Mesothelial cell of epicardium (in vitro differentiated cells): ENCODE measurements around the gene SLCO2A1. TPM values are rescaled to one million over a fixed set of nuclear protein-coding genes. Genes with fewer than 3 reads are reported as not detected.

ENCODE experiments used
- DNase-seq, 2 experiments: peaks; one replicate each; pipeline ENCODE4 v3.0.0; 2021; ENCODE audit warnings: low spot score in 2 of 2; ENCODE audit not compliant: unreplicated experiment in 2 of 2
- H3K27ac Mint-ChIP-seq: 2 replicates; pipeline ENCODE4 v1.8.0; 2021; ENCODE audit warnings: mixed read lengths
- H3K27me3 Mint-ChIP-seq: 2 replicates; pipeline ENCODE4 v1.8.0; 2021; ENCODE audit warnings: low read depth, mixed read lengths
- H3K36me3 Mint-ChIP-seq: 2 replicates; pipeline ENCODE4 v1.8.0; 2021; ENCODE audit warnings: mixed read lengths
- H3K4me1 Mint-ChIP-seq: 2 replicates; pipeline ENCODE4 v1.8.0; 2021; ENCODE audit warnings: mixed read lengths
- H3K4me3 Mint-ChIP-seq: 2 replicates; pipeline ENCODE4 v1.8.0; 2021; ENCODE audit warnings: mild to moderate bottlenecking, moderate library complexity, mixed read lengths
- H3K9me3 Mint-ChIP-seq: 2 replicates; pipeline ENCODE4 v1.8.0; 2021; ENCODE audit warnings: mixed read lengths
- CTCF ChIP-seq: fragments of 200-600 bp; sonication (generic); IDR thresholded peaks from one replicate; pipeline ENCODE4 v1.5.0; 2021; ENCODE audit warnings: antibody characterized with exemption; ENCODE audit not compliant: unreplicated experiment
- total RNA-seq: library from RNA; stranded (reverse); gene quantifications from 3 replicates; pipeline ENCODE4 v1.2.1, GENCODE V29; 2021

The SLCO2A1 gene
- 20.5 to 25.5 TPM (median 24.1 TPM) in 3 replicates for total RNA-seq

GRCh38 chr3:134029734-134030378 is at the start of gene SLCO2A1:
TSS of gene SLCO2A1 (minus strand) at chr3:134029925. CDS start at chr3:134029802, 123 bp downstream.
- Mint-ChIP-seq H3K36me3 (no peaks in the 10 kb centered on the region), H3K4me3 (peak within 1 kb of the TSS; percentile 86), H3K27ac (peak within 1 kb of the TSS; percentile 93), H3K27me3 (peaks cover 25% of the 10 kb centered on the region), H3K4me1 (peaks cover 32% of the 10 kb centered on the region), H3K9me3 (no peaks in the 10 kb centered on the region)
- no peak for TF ChIP-seq CTCF
- DNase-seq: peak; percentile 50 to 72

GRCh38 chr3:134079111-134079547 is 49.4 kb upstream of the SLCO2A1 start:
- H3K36me3 Mint-ChIP-seq: no peaks in the 10 kb centered on the region
- TF ChIP-seq CTCF: no peak
- H3K4me3 Mint-ChIP-seq: no peak overlapping the region
- DNase-seq: no peak
- peaks cover 22% of the 10 kb centered on the region for H3K9me3 Mint-ChIP-seq
- H3K27me3 Mint-ChIP-seq: no peaks in the 10 kb centered on the region
- no peak overlapping the region for H3K27ac Mint-ChIP-seq
- H3K4me1 Mint-ChIP-seq: peaks cover 11% of the 10 kb centered on the region

DNA sequence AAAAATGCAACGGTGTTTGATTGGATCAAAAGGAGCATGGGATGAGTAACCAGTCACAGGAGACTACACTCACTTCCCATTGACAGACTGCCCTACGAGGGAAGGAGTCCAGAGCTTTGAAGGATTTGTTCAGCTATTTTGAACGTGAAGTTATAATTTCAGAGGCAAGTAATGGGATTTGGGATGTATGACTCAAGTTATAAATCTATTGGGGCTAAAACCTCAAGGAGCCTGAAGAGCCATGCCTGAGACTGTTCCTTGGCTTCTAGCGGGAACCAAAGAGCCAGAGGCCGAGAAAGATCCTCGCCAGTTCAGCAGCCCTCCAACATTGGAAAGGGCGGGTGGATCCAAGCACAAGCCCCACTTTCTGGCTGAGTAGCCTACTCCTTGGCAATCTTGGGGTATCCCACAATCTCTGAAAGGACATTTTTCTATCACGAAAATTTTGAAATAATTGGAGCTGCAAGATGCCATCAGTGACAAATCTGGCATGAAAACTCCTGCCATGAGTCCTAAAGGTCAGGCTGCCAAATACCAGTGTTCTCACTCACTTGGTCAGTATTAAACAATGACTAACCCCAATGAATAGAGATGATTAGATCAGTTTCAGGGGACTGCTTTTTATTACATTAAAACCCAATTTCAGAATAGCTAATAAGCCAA is 48.6 kb upstream of the SLCO2A1 start:
- DNase-seq: peak in 1 of 2 experiments; percentile 31
- H3K4me3 Mint-ChIP-seq: no peak overlapping the region
- peaks cover 22% of the 10 kb centered on the region for H3K9me3 Mint-ChIP-seq
- no peak for TF ChIP-seq CTCF
- no peaks in the 10 kb centered on the region for H3K36me3 Mint-ChIP-seq
- H3K4me1 Mint-ChIP-seq: peaks cover 6% of the 10 kb centered on the region
- H3K27ac Mint-ChIP-seq: no peak overlapping the region
- no peaks in the 10 kb centered on the region for H3K27me3 Mint-ChIP-seq

DNA sequence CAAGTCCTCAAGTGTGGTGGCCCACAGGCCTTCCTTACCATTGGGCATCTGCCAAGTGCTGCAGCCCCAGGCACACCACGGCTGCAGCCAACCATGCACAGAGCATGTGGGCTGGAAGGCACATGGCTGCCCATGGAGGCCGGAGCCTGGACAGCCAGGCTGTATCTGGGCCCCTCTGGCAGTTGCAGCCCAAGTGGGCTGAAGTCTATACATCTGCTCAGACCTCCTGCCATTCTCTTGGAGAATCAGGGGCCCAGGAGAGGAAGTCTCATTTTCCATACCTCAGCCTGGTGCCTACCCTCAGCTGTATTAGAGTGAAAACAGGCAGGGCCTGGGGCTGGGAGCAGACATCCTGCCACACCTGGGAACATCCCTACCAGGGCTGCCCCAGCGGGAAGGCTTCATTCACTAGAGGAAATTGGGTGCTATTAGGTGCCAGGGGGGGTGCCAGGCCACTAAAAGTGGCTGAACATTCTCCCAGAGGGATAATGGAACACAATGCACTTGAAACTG is 48.0 kb upstream of the SLCO2A1 start:
- peaks cover under 1% of the 10 kb centered on the region for H3K4me1 Mint-ChIP-seq
- no peak overlapping the region for H3K27ac Mint-ChIP-seq
- no peaks in the 10 kb centered on the region for H3K36me3 Mint-ChIP-seq
- no peak for TF ChIP-seq CTCF
- no peak overlapping the region for H3K4me3 Mint-ChIP-seq
- DNase-seq: peak in 1 of 2 experiments; percentile 9
- H3K27me3 Mint-ChIP-seq: no peaks in the 10 kb centered on the region
- H3K9me3 Mint-ChIP-seq: peaks cover 22% of the 10 kb centered on the region

GRCh38 chr3:134076851-134077250 is 47.1 kb upstream of the SLCO2A1 start:
- H3K9me3 Mint-ChIP-seq: peaks cover 19% of the 10 kb centered on the region
- no peaks in the 10 kb centered on the region for H3K4me1 Mint-ChIP-seq
- H3K36me3 Mint-ChIP-seq: no peaks in the 10 kb centered on the region
- no peaks in the 10 kb centered on the region for H3K27me3 Mint-ChIP-seq
- no peak for TF ChIP-seq CTCF
- H3K4me3 Mint-ChIP-seq: no peak overlapping the region
- peak in 1 of 2 experiments; percentile 28 for DNase-seq
- no peak overlapping the region for H3K27ac Mint-ChIP-seq
